Measurements from ENCODE around the gene KRTAP10-5. TPM values are rescaled to one million over a fixed set of nuclear protein-coding genes. Genes with fewer than 3 reads are reported as not detected.
"Not testable (repeated sequence)": the region's sequence is repeated elsewhere in the genome, so short reads cannot be mapped to it uniquely, and the experiment has no call there.

Gene KRTAP10-5
- polyA plus RNA-seq, 4 donors = not detected

GRCh38 chr21:44611551-44611950, 31.1 kb upstream of the KRTAP10-5 start:
- DNase-seq (ENCODE audit: low read depth in 4 of 4, low spot score in 3 of 4) = no peak

DNA sequence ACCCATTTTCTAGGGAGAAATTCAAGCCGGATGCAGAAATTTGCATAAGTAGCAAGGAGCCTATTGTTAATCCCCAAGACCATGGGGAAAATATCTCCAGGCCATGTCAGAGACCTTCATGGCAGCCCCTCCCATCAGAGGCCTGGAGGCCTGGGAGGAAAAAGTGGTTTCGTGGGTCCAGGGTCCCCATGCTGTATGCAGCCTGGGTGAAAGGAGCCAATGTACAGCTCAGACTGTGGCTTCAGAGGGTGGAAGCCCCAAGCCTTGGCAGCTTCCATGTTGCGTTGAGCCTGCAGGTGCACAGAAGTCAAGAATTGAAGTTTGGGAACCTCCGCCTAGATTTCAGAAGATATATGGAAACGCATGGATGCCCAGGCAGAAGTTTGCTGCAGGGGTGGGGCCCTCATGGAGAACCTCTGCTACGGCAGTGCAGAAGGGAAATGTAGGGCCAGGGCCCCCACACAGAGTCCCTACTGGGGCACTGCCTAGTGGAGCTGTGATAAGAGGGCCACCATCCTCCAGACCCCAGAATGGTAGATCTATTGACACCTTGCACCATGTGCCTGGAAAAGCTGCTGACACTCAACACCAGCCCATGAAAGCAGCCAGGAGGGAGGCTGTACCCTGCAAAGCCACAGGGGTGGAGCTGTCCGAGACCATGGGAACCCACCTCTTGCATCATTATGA, 29.9 kb upstream of the KRTAP10-5 start:
- DNase-seq (ENCODE audit: low read depth in 4 of 4, low spot score in 3 of 4) = not testable (repeated sequence)

DNA sequence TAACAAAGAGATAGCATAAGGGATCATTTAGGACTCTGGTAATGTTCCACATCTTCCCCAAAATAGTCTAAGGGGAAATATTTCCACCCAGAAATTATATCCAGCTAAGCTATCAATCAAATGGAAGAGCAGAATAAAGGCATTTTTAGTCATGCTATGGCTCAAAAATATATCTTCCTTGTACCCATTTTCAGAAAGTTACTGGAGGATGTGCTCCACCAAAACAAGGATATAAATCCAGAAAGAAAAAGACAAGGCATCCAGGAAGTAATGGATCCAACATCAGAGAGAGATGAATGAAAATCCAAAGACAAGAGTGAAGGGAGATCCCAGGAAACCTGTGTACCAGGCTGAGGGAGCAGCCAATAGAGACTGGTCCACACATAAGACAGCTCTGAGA, 28.8 kb upstream of the KRTAP10-5 start:
- DNase-seq (ENCODE audit: low read depth in 4 of 4, low spot score in 3 of 4) = no peak

GRCh38 chr21:44606495-44606894, 26.1 kb upstream of the KRTAP10-5 start:
- no peak for DNase-seq (ENCODE audit: low read depth in 4 of 4, low spot score in 3 of 4)

- DNase-seq (ENCODE audit: low read depth in 4 of 4, low spot score in 3 of 4) = no peak
Measured at GRCh38 chr21:44603911-44604310, 23.5 kb upstream of the KRTAP10-5 start.

GRCh38 chr21:44603109-44603875, 22.9 kb upstream of the KRTAP10-5 start:
- no peak for DNase-seq (ENCODE audit: low read depth in 4 of 4, low spot score in 3 of 4)

DNA sequence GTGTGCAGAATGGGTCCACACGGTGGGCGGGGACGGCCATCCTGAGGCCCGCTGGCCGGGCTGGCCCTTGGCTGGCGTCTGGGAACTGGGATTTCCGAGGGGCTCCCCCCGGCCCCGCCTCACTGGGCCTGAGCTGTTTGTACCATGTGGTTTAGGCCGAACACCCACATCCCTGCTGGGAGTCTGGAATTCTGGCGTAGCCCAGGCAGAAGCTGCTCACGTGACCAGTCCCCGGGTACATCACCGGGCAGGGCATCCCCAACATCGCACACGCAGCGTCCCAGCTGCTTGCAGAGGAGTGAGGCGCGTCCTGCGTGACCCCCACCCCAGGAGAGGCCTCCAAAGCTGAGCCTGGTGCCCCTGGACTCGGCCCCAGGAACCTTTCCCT, 22.1 kb upstream of the KRTAP10-5 start:
- no peak for DNase-seq (ENCODE audit: low read depth in 4 of 4, low spot score in 3 of 4)

DNA sequence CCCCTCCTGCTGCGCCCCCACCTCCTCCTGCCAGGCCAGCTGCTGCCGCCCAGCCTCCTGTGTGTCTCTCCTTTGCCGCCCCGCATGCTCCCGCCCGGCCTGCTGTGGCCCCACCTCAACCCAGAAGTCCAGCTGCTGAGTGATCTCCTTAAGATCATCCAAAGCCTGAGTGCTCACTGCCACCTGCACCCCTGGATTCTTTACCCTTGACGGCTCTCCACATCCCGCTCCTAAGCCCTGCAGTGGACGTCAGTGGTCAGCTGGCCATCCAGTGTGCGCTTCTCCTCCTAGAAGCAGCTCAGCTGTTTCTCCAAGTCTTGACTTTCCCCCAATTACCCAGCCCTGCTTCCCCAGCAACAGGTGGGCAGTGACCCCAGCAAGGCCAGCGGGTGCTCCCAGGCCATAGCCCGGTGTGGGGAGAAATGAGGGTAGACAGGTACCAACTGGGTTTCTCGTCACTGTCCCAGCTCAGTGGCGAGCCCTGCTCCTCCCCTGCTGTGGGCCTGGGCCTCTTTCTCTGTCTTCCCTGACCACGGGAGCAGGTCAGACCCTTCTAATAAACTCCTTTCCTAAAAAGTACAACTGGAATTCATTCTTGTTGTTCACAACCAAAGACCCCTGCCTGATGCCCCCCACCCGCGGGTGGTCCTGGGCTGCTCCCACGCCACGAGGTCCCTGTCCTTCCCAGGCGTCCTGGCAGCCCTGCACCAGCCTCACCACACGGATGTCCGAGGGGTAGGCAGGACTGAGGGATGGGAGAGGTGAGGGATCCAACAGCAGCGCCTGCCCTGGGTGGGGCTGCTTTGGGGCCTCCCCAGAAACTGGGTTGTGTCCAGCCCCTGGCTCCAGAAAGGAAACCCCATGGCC, 21.4 kb upstream of the KRTAP10-5 start:
- DNase-seq (ENCODE audit: low read depth in 4 of 4, low spot score in 3 of 4) = no peak

GRCh38 chr21:44601091-44601490, 20.7 kb upstream of the KRTAP10-5 start:
- DNase-seq (ENCODE audit: low read depth in 4 of 4, low spot score in 3 of 4) = not testable (repeated sequence)

DNA sequence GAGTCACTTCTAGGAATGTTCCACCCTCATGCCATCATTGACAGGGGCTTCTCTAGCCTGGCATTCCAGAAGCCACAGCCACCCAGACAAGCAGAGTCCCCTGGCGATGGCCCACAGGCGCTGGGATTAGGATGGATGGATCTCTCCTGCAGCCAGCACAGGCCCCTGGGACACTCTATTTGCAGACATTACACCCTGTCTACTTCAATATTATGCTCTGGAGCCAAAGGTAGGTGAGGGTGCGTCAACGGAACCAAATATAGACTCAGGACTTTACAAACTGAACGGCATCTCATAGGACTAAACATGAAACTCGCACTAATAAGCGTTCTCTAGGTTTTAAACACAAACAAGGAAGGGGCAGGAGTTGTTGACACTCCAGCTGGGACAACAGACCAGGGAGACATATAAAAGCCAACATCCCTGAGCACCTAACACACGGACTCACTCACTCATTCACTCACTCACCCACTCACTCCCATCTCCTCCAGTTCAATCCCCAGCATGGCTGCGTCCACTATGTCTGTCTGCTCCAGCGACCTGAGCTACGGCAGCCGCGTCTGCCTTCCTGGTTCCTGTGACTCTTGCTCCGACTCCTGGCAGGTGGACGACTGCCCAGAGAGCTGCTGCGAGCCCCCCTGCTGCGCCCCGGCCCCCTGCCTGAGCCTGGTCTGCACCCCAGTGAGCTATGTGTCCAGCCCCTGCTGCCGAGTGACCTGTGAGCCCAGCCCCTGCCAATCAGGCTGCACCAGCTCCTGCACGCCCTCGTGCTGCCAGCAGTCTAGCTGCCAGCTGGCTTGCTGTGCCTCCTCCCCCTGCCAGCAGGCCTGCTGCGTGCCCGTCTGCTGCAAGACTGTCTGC, 19.9 kb upstream of the KRTAP10-5 start, which contains the start of gene KRTAP10-7:
Gene KRTAP10-7 (plus strand): TSS at position 480 of the 861 bp plus-strand sequence. CDS start 25 bp downstream, at position 505.
- not testable (repeated sequence) for DNase-seq (ENCODE audit: low read depth in 4 of 4, low spot score in 3 of 4)

GRCh38 chr21:44599264-44600029, 19.0 kb upstream of the KRTAP10-5 start:
- DNase-seq (ENCODE audit: low read depth in 4 of 4, low spot score in 3 of 4) = no peak

- DNase-seq (ENCODE audit: low read depth in 4 of 4, low spot score in 3 of 4) = no peak
Measured at GRCh38 chr21:44598061-44598460, 17.7 kb upstream of the KRTAP10-5 start.

- DNase-seq (ENCODE audit: low read depth in 4 of 4, low spot score in 3 of 4) = no peak
Measured at GRCh38 chr21:44596068-44596725, 15.8 kb upstream of the KRTAP10-5 start.

DNA sequence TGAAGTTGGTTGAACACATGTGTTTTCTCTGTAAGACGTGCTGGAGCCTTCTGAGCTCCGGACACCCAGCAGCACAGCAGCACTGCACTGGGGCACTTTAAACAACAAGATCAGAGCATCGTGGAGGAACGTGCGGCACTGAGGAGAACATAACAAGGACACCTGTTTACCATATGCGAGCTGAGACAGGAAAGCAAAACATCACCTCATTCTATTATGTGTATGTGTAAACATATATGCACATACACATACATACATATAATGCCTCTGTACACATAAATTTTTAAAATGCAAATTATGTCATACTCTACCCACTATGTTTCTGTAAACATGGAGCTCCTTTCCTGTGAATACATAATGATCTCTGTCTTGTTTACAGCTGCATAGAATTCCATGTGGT, 15.1 kb upstream of the KRTAP10-5 start:
- DNase-seq (ENCODE audit: low read depth in 4 of 4, low spot score in 3 of 4) = no peak

DNA sequence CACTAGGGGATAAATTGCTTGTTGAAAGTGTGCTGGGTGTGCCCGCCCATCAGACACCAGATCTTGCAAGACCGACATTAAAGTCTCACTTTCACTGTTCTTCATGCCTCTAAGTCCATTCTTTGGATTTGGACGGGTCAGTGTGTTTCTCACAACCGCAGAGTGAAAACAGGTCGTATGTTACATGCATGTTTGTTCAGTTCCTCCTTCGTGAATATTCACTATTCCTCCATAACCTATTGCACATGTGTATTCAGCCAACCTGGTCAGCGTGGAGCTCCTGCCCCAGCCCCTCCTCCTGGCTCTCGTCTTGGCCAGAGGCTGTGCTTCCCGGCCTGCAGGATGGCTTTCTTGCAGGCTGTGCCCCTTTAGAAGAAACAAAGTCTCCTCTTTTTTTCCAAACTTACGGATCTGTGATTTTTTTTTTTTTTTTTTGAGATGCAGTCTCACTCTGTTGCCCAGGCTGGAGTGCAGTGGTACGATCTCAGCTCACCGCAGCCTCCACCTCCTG, 14.1 kb upstream of the KRTAP10-5 start:
- DNase-seq (ENCODE audit: low read depth in 4 of 4, low spot score in 3 of 4) = no peak

DNA sequence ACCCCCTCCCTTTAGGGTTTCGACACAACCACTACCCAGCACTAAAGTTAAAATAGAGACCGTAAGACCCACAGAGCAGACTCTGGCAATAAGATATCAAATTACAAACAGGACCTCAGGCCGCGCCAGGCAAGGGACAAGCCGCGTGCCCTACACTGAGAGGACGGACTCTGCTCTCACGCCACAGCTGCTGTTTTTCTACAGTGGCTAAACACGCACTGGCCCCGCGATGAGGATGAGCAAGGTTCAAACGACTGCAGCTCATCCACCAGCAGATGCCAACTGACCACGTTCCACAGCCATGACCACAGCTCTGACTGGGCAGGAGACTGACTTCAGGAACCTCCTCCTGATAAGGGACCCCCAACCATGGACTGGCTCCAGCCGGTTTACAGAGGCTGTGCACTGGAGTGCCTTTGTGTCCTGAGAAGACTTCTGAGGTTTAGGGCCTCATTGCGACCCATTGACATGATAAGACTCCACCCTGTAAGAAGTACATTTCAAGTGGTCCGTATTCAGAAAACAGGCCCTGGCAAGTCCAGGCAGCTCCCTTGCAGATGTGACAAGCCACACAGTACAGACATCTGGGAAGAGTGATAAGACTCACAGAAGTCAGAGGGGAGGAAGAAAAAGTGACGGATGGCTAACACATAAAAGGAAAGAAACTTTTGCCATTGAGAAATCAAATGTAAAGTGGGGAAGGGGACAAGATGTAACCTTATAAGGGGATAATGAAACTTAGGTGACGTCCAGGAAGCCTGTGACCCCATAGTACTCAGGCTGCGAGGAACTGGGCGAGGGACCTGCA, 13.4 kb upstream of the KRTAP10-5 start:
- no peak for DNase-seq (ENCODE audit: low read depth in 4 of 4, low spot score in 3 of 4)

DNA sequence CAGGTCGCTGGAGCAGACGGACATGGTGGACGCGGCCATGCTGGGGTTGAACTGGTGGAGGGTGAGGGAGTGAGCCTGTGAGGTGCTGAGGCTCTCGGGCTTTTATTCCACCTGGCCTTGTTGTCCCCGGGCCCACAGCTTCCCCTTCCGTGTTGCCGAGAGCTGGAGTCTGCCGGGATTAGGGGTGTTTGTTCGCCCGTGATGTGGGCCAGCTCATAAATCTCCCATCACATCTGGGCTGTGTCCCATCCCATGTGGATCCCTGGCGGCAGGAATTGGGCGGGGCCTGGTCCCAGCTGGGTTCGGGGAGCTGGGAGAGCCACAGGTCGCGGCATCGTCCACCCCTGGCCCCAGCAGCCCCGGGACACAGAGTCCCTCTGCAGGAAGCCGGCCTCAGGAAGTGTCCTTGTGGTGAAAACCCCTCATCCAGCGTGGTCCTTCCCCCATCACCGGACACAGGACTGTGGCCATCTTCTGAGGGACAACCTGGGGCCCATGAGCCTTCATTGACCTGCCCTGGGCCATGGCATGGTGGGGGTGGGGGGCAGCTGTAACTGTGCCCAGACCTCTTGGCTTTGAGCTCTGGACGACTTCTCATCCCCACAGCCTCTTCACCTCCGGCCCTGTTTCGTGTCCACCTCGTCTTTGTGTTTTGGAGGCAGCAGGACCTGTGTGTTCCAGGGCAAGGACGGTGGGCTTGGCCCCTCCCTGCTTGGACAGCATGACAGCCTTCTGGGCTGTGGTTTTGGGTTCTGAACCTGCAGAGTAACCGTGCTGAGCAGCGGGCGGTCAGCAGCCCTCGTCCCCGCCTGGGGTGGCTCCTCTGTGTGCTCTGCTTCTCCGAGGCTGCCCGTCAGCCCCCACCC, 12.3 kb upstream of the KRTAP10-5 start, which contains the start of gene KRTAP10-6:
Gene KRTAP10-6 (minus strand): TSS at position 60 of the 866 bp plus-strand sequence. CDS start 21 bp downstream, at position 39.
- DNase-seq (ENCODE audit: low read depth in 4 of 4, low spot score in 3 of 4) = no peak

All from right renal pelvis (tissue), 4 donors.